ENCODE data around the gene LMBR1L.

The LMBR1L gene

GRCh38 chr12:49054524-49054923 is 56.1 kb downstream of the LMBR1L start:
- H3K27me3 ChIP-seq (ENCODE audit: control insufficient read depth, insufficient read depth, low read length) = no peaks in the 10 kb centered on the region
- no peak overlapping the region for H3K9ac ChIP-seq (ENCODE audit: low read length)
- peaks cover 34% of the 10 kb centered on the region for H3K36me3 ChIP-seq (ENCODE audit: control insufficient read depth, insufficient read depth, low read length)
- no peak overlapping the region for H3K4me3 ChIP-seq (ENCODE audit: low read length)
- H3K9me3 ChIP-seq (ENCODE audit: control insufficient read depth, low read length) = no peaks in the 10 kb centered on the region
- H3K4me1 ChIP-seq (ENCODE audit: control insufficient read depth, insufficient read depth, low read length) = peaks cover 44% of the 10 kb centered on the region

GRCh38 chr12:49054096-49054495 is 56.6 kb downstream of the LMBR1L start:
- peaks cover 37% of the 10 kb centered on the region for H3K36me3 ChIP-seq (ENCODE audit: control insufficient read depth, insufficient read depth, low read length)
- H3K4me3 ChIP-seq (ENCODE audit: low read length) = no peak overlapping the region
- no peaks in the 10 kb centered on the region for H3K9me3 ChIP-seq (ENCODE audit: control insufficient read depth, low read length)
- H3K4me1 ChIP-seq (ENCODE audit: control insufficient read depth, insufficient read depth, low read length) = peaks cover 43% of the 10 kb centered on the region
- H3K9ac ChIP-seq (ENCODE audit: low read length) = no peak overlapping the region
- no peaks in the 10 kb centered on the region for H3K27me3 ChIP-seq (ENCODE audit: control insufficient read depth, insufficient read depth, low read length)

GRCh38 chr12:49052451-49053208 is 58.0 kb downstream of the LMBR1L start:
- H3K4me3 ChIP-seq (ENCODE audit: low read length) = no peak overlapping the region
- H3K9me3 ChIP-seq (ENCODE audit: control insufficient read depth, low read length) = no peaks in the 10 kb centered on the region
- no peak overlapping the region for H3K9ac ChIP-seq (ENCODE audit: low read length)
- H3K36me3 ChIP-seq (ENCODE audit: control insufficient read depth, insufficient read depth, low read length) = peaks cover 49% of the 10 kb centered on the region
- H3K4me1 ChIP-seq (ENCODE audit: control insufficient read depth, insufficient read depth, low read length) = peaks cover 30% of the 10 kb centered on the region
- no peaks in the 10 kb centered on the region for H3K27me3 ChIP-seq (ENCODE audit: control insufficient read depth, insufficient read depth, low read length)

GRCh38 chr12:49051777-49052438 is 58.7 kb downstream of the LMBR1L start:
- H3K4me3 ChIP-seq (ENCODE audit: low read length) = no peak overlapping the region
- H3K4me1 ChIP-seq (ENCODE audit: control insufficient read depth, insufficient read depth, low read length) = peaks cover 23% of the 10 kb centered on the region
- no peaks in the 10 kb centered on the region for H3K9me3 ChIP-seq (ENCODE audit: control insufficient read depth, low read length)
- H3K9ac ChIP-seq (ENCODE audit: low read length) = no peak overlapping the region
- H3K36me3 ChIP-seq (ENCODE audit: control insufficient read depth, insufficient read depth, low read length) = peaks cover 49% of the 10 kb centered on the region
- H3K27me3 ChIP-seq (ENCODE audit: control insufficient read depth, insufficient read depth, low read length) = no peaks in the 10 kb centered on the region

GRCh38 chr12:49051373-49051764 is 59.3 kb downstream of the LMBR1L start:
- no peaks in the 10 kb centered on the region for H3K9me3 ChIP-seq (ENCODE audit: control insufficient read depth, low read length)
- no peak overlapping the region for H3K9ac ChIP-seq (ENCODE audit: low read length)
- H3K36me3 ChIP-seq (ENCODE audit: control insufficient read depth, insufficient read depth, low read length) = peaks cover 49% of the 10 kb centered on the region
- peaks cover 17% of the 10 kb centered on the region for H3K4me1 ChIP-seq (ENCODE audit: control insufficient read depth, insufficient read depth, low read length)
- H3K27me3 ChIP-seq (ENCODE audit: control insufficient read depth, insufficient read depth, low read length) = no peaks in the 10 kb centered on the region
- no peak overlapping the region for H3K4me3 ChIP-seq (ENCODE audit: low read length)

- H3K27me3 ChIP-seq (ENCODE audit: control insufficient read depth, insufficient read depth, low read length) = no peaks in the 10 kb centered on the region
- H3K4me1 ChIP-seq (ENCODE audit: control insufficient read depth, insufficient read depth, low read length) = peaks cover 11% of the 10 kb centered on the region
- H3K4me3 ChIP-seq (ENCODE audit: low read length) = no peak overlapping the region
- H3K9me3 ChIP-seq (ENCODE audit: control insufficient read depth, low read length) = no peaks in the 10 kb centered on the region
- peaks cover 53% of the 10 kb centered on the region for H3K36me3 ChIP-seq (ENCODE audit: control insufficient read depth, insufficient read depth, low read length)
- H3K9ac ChIP-seq (ENCODE audit: low read length) = no peak overlapping the region
Measured at GRCh38 chr12:49050507-49051372, 59.9 kb downstream of the LMBR1L start.

- Histone ChIP-seq H3K9me3 (ENCODE audit: control insufficient read depth, low read length) (no peaks in the 10 kb centered on the region), H3K4me1 (ENCODE audit: control insufficient read depth, insufficient read depth, low read length) (peaks cover under 1% of the 10 kb centered on the region), H3K4me3 (ENCODE audit: low read length) (no peak overlapping the region), H3K9ac (ENCODE audit: low read length) (no peak overlapping the region), H3K27me3 (ENCODE audit: control insufficient read depth, insufficient read depth, low read length) (no peaks in the 10 kb centered on the region), H3K36me3 (ENCODE audit: control insufficient read depth, insufficient read depth, low read length) (peaks cover 56% of the 10 kb centered on the region)
Measured at GRCh38 chr12:49049566-49050224, 61.0 kb downstream of the LMBR1L start.

GRCh38 chr12:49048953-49049352 is 61.7 kb downstream of the LMBR1L start:
- Histone ChIP-seq H3K9me3 (ENCODE audit: control insufficient read depth, low read length) (no peaks in the 10 kb centered on the region), H3K27me3 (ENCODE audit: control insufficient read depth, insufficient read depth, low read length) (no peaks in the 10 kb centered on the region), H3K36me3 (ENCODE audit: control insufficient read depth, insufficient read depth, low read length) (peaks cover 57% of the 10 kb centered on the region), H3K4me1 (ENCODE audit: control insufficient read depth, insufficient read depth, low read length) (no peaks in the 10 kb centered on the region), H3K9ac (ENCODE audit: low read length) (no peak overlapping the region), H3K4me3 (ENCODE audit: low read length) (no peak overlapping the region)

Data from mucosa of stomach (tissue), 1 donor.